Activated naive CD8-positive, alpha-beta T cell treated with anti-CD3 and anti-CD28 coated beads, Interleukin-2, amount 50 U/mL, for 24 hours (primary cell): ENCODE results near the gene ATP5F1B.

Experiments used
- ATAC-seq: fragments of 150-1000 bp; cut with Tn5 transposase; one replicate; pipeline ENCODE4 v1.10.0; 2021
- DNase-seq: peaks from one replicate; pipeline ENCODE4 v3.0.0; 2021
- H3K27ac Mint-ChIP-seq: one replicate; pipeline ENCODE4 v1.8.0; 2021; ENCODE audit warnings: mild to moderate bottlenecking, mixed read lengths
- H3K27me3 Mint-ChIP-seq: one replicate; pipeline ENCODE4 v1.8.0; 2021; ENCODE audit warnings: mixed read lengths
- H3K36me3 Mint-ChIP-seq: one replicate; pipeline ENCODE4 v1.8.0; 2021; ENCODE audit warnings: low read depth, mixed read lengths
- H3K4me1 Mint-ChIP-seq: one replicate; pipeline ENCODE4 v1.8.0; 2021; ENCODE audit warnings: mixed read lengths
- H3K4me3 Mint-ChIP-seq: one replicate; pipeline ENCODE4 v1.8.0; 2021; ENCODE audit warnings: mild to moderate bottlenecking, moderate library complexity, mixed read lengths
- H3K9me3 Mint-ChIP-seq: one replicate; pipeline ENCODE4 v1.8.0; 2021; ENCODE audit warnings: mixed read lengths

The ATP5F1B gene

GRCh38 chr12:56634837-56635791 lies 10.7 kb downstream of the ATP5F1B start:
- peak; percentile 72 for DNase-seq

GRCh38 chr12:56634242-56634836 lies 11.4 kb downstream of the ATP5F1B start:
- Mint-ChIP-seq H3K4me1 (peaks cover 82% of the 10 kb centered on the region), H3K9me3 (no peaks in the 10 kb centered on the region), H3K36me3 (peaks cover 19% of the 10 kb centered on the region), H3K27ac (peak overlapping the region; percentile 88), H3K27me3 (no peaks in the 10 kb centered on the region), H3K4me3 (peak overlapping the region; percentile 89)
- DNase-seq = peak; percentile 38
- no peak for ATAC-seq

More at GRCh38 chr12:56634837-56635791, 10.7 kb downstream of the ATP5F1B start:
- peaks cover 25% of the 10 kb centered on the region for H3K36me3 Mint-ChIP-seq
- peak overlapping the region; percentile 88 for H3K27ac Mint-ChIP-seq
- H3K27me3 Mint-ChIP-seq = no peaks in the 10 kb centered on the region
- peaks cover 86% of the 10 kb centered on the region for H3K4me1 Mint-ChIP-seq
- ATAC-seq = peak; percentile 16
- no peaks in the 10 kb centered on the region for H3K9me3 Mint-ChIP-seq
- H3K4me3 Mint-ChIP-seq = peak overlapping the region; percentile 89

- ATAC-seq (no peak), DNase-seq (no peak)
Measured at GRCh38 chr12:56633468-56634241, 12.1 kb downstream of the ATP5F1B start.

GRCh38 chr12:56632701-56633467 lies 12.9 kb downstream of the ATP5F1B start:
- DNase-seq = no peak
- H3K27me3 Mint-ChIP-seq = no peaks in the 10 kb centered on the region
- H3K4me1 Mint-ChIP-seq = peaks cover 82% of the 10 kb centered on the region
- no peak for ATAC-seq
- peak overlapping the region; percentile 89 for H3K4me3 Mint-ChIP-seq
- H3K27ac Mint-ChIP-seq = peak overlapping the region; percentile 81
- H3K9me3 Mint-ChIP-seq = no peaks in the 10 kb centered on the region
- peaks cover 9% of the 10 kb centered on the region for H3K36me3 Mint-ChIP-seq

More at GRCh38 chr12:56633468-56634241, 12.1 kb downstream of the ATP5F1B start:
- no peaks in the 10 kb centered on the region for H3K9me3 Mint-ChIP-seq
- H3K4me3 Mint-ChIP-seq = peak overlapping the region; percentile 89
- H3K36me3 Mint-ChIP-seq = peaks cover 15% of the 10 kb centered on the region
- no peaks in the 10 kb centered on the region for H3K27me3 Mint-ChIP-seq
- peak overlapping the region; percentile 88 for H3K27ac Mint-ChIP-seq
- peaks cover 81% of the 10 kb centered on the region for H3K4me1 Mint-ChIP-seq

GRCh38 chr12:56631790-56632700 lies 13.7 kb downstream of the ATP5F1B start:
- Mint-ChIP-seq H3K36me3 (peaks cover 3% of the 10 kb centered on the region), H3K9me3 (no peaks in the 10 kb centered on the region), H3K4me1 (peaks cover 79% of the 10 kb centered on the region), H3K4me3 (peak overlapping the region; percentile 89), H3K27me3 (no peaks in the 10 kb centered on the region), H3K27ac (peak overlapping the region; percentile 81)
- ATAC-seq = no peak
- peak; percentile 69 for DNase-seq

GRCh38 chr12:56630180-56630632 lies 15.6 kb downstream of the ATP5F1B start, which contains the start of gene BAZ2A:
Gene BAZ2A, minus strand, starts transcription at chr12:56630326. Its CDS starts 12,796 bp downstream, at chr12:56617530.
- peak; percentile 70 for ATAC-seq
- Mint-ChIP-seq H3K27ac (peak within 1 kb of the TSS; percentile 90), H3K36me3 (peaks cover 12% of the 10 kb centered on the region), H3K9me3 (no peaks in the 10 kb centered on the region), H3K4me1 (peaks cover 78% of the 10 kb centered on the region), H3K4me3 (peak within 1 kb of the TSS; percentile 97), H3K27me3 (no peaks in the 10 kb centered on the region)
- DNase-seq = peak; percentile 89

GRCh38 chr12:56629459-56630179 lies 16.2 kb downstream of the ATP5F1B start:
- H3K27me3 Mint-ChIP-seq = no peaks in the 10 kb centered on the region
- H3K4me3 Mint-ChIP-seq = peak overlapping the region; percentile 97
- H3K36me3 Mint-ChIP-seq = peaks cover 13% of the 10 kb centered on the region
- ATAC-seq = peak; percentile 13
- peak; percentile 66 for DNase-seq
- peak overlapping the region; percentile 90 for H3K27ac Mint-ChIP-seq
- H3K9me3 Mint-ChIP-seq = no peaks in the 10 kb centered on the region
- peaks cover 76% of the 10 kb centered on the region for H3K4me1 Mint-ChIP-seq

- Mint-ChIP-seq H3K4me3 (peak overlapping the region; percentile 97), H3K36me3 (peaks cover 18% of the 10 kb centered on the region), H3K9me3 (no peaks in the 10 kb centered on the region), H3K27ac (peak overlapping the region; percentile 90), H3K4me1 (peaks cover 76% of the 10 kb centered on the region), H3K27me3 (no peaks in the 10 kb centered on the region)
- DNase-seq (peak; percentile 69), ATAC-seq (no peak)
Measured at GRCh38 chr12:56628671-56629458, 16.9 kb downstream of the ATP5F1B start.

GRCh38 chr12:56626701-56627100 lies 19.1 kb downstream of the ATP5F1B start:
- Mint-ChIP-seq H3K4me3 (peak overlapping the region; percentile 4), H3K27me3 (no peaks in the 10 kb centered on the region), H3K9me3 (no peaks in the 10 kb centered on the region), H3K27ac (peak overlapping the region; percentile 63), H3K4me1 (peaks cover 68% of the 10 kb centered on the region), H3K36me3 (peaks cover 23% of the 10 kb centered on the region)
- ATAC-seq = no peak
- DNase-seq = no peak

- no peak for ATAC-seq
- Mint-ChIP-seq H3K27ac (peak overlapping the region; percentile 13), H3K27me3 (no peaks in the 10 kb centered on the region), H3K4me1 (peaks cover 58% of the 10 kb centered on the region), H3K36me3 (peaks cover 33% of the 10 kb centered on the region), H3K4me3 (no peak overlapping the region), H3K9me3 (no peaks in the 10 kb centered on the region)
- DNase-seq = no peak
Measured at GRCh38 chr12:56622535-56622934, 23.2 kb downstream of the ATP5F1B start.

GRCh38 chr12:56616925-56617324 lies 28.9 kb downstream of the ATP5F1B start:
- Mint-ChIP-seq H3K4me3 (no peak overlapping the region), H3K36me3 (peaks cover 51% of the 10 kb centered on the region), H3K27ac (peak overlapping the region; percentile 68), H3K9me3 (no peaks in the 10 kb centered on the region), H3K27me3 (no peaks in the 10 kb centered on the region), H3K4me1 (peaks cover 26% of the 10 kb centered on the region)
- DNase-seq (no peak), ATAC-seq (no peak)

GRCh38 chr12:56616244-56616643 lies 29.5 kb downstream of the ATP5F1B start:
- H3K36me3 Mint-ChIP-seq = peaks cover 58% of the 10 kb centered on the region
- H3K27ac Mint-ChIP-seq = no peak overlapping the region
- ATAC-seq (no peak), DNase-seq (no peak)
- H3K9me3 Mint-ChIP-seq = no peaks in the 10 kb centered on the region
- no peaks in the 10 kb centered on the region for H3K27me3 Mint-ChIP-seq
- H3K4me1 Mint-ChIP-seq = peaks cover 24% of the 10 kb centered on the region
- H3K4me3 Mint-ChIP-seq = no peak overlapping the region
